ENCODE measurements around the gene IMMP2L.

GRCh38 chr7:111129435-111129834 is 432.9 kb downstream of the IMMP2L start:
- TF ChIP-seq POLR2AphosphoS5 (IDR thresholded peaks at IDR 0.05) (no peak), CTCF (IDR thresholded peaks at IDR 0.05) (no peak), POLR2A (IDR thresholded peaks at IDR 0.05) (no peak), EP300 (IDR thresholded peaks at IDR 0.05) (no peak)
